Measurements from ENCODE around the gene SRGAP1.

The SRGAP1 gene

DNA sequence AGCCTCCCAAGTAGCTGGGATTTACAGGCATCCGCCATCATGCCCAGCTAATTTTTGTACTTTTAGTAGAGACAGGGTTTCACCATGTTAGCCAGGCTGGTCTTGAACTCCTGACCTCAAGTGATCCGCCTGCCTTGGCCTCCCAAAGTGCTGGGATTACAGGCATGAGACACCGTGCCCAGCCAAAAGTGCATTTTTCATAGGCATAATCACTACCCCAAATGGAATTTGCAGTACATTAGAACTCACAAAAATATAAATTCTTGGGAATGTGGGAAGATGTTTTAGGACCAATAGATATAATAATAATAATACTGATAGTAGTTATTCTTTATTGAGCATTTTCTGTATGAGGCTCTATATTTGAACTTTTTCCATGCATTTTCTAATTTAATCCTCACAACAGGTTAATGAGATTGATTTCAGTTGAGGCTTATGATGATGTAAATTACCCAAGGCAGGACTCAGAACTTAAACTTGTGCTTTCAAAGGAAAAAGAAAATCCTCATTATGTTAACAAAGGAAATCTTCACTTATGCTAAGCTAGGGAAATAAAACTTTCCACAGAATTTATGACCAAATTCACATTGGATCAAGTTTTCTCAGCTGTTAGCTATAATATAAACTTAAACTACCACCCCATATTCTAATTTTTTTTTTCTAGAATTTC is 121.6 kb downstream of the SRGAP1 start:
- TF ChIP-seq, protein P1, sequence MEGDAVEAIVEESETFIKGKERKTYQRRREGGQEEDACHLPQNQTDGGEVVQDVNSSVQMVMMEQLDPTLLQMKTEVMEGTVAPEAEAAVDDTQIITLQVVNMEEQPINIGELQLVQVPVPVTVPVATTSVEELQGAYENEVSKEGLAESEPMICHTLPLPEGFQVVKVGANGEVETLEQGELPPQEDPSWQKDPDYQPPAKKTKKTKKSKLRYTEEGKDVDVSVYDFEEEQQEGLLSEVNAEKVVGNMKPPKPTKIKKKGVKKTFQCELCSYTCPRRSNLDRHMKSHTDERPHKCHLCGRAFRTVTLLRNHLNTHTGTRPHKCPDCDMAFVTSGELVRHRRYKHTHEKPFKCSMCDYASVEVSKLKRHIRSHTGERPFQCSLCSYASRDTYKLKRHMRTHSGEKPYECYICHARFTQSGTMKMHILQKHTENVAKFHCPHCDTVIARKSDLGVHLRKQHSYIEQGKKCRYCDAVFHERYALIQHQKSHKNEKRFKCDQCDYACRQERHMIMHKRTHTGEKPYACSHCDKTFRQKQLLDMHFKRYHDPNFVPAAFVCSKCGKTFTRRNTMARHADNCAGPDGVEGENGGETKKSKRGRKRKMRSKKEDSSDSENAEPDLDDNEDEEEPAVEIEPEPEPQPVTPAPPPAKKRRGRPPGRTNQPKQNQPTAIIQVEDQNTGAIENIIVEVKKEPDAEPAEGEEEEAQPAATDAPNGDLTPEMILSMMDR (IDR thresholded peaks at IDR 0.05; ENCODE audit: low read depth, low read length), result no peak
- H3K4me3 ChIP-seq (ENCODE audit: low read depth, low read length), result no peak overlapping the region

DNA sequence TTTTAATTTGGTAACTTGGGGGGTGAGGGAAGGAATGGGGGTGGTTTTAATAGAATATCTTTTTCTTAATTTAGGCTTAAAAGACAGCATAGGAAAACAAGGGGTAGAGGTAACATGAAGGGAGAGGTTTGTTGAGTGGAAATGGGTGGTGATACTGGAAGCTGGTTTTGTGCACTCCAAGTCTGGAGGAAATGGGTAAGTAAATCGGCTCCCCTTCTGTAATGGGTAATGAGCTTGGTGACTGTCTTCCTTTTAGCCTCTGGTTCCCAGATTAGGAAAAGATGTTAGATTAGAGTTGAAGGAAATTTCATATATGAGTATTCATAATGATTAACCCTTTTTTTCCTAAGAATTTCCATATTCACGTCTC is 122.1 kb downstream of the SRGAP1 start:
- TF ChIP-seq, protein P1 (IDR thresholded peaks at IDR 0.05; ENCODE audit: low read depth, low read length), result no peak

DNA sequence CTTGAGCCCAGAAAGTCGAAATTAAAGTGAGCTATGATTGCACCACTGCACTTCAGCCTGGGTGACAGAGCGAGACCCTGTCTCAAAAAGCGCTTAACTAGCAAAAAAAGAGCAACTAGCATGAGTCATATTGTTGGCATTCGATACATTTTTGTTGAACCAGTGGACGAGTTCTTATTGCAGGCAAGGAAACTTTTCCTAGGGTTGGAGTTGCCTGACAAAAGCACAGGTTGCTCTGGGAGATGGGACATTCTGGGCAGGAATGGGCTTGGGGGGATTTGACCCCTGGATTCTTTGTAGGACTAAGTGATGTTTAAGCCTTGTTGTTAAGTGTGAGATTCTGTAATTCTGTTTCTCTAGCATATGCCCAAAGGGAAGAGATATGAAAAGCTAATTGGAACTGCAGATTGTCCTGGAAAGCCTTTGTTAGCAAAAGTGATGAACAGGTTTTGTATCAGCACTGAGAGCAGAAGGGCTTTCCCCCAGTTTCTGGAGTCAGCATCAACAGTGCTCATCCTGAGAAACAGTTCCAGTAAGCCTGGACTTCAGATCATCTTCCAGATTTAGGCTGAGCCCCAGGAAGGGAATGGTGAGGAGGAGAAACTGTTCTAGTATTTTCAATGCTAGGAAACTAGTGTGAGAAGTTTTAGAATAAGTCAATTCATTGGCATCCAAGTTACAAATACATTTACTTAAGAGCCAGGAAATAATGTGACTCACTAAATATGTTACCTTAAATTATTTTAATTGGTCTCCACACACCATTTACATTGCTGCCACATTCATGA is 123.1 kb downstream of the SRGAP1 start:
- no peak overlapping the region for H3K4me3 ChIP-seq (ENCODE audit: low read depth, low read length)

More for the DNA sequence above, 122.1 kb downstream of the SRGAP1 start:
- H3K4me3 ChIP-seq (ENCODE audit: low read depth, low read length), result no peak overlapping the region

DNA sequence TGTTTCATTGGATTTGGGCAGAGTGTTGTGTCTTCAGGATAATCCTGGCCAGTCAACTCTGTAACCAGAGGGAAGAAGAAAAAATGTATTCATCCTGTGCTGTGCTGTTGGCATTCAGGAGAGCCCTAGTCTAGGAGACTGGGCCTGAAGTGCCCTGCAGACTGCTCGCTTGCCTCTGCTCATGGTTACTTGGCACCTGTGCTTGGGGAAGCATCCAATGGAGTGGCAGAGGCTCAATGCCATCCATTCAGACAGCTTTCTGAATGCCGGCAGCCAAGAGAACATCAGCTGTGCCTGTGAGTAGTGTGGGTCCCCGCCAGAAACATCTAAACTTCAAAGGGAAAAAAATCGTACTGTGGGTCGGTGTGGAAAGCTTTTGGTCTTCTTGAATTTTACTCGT is 124.2 kb downstream of the SRGAP1 start:
- TF ChIP-seq, protein P1 (IDR thresholded peaks at IDR 0.05; ENCODE audit: low read depth, low read length), result no peak
- no peak overlapping the region for H3K4me3 ChIP-seq (ENCODE audit: low read depth, low read length)

More for the DNA sequence above, 123.1 kb downstream of the SRGAP1 start:
- TF ChIP-seq, protein P1 (IDR thresholded peaks at IDR 0.05; ENCODE audit: low read depth, low read length), result no peak

DNA sequence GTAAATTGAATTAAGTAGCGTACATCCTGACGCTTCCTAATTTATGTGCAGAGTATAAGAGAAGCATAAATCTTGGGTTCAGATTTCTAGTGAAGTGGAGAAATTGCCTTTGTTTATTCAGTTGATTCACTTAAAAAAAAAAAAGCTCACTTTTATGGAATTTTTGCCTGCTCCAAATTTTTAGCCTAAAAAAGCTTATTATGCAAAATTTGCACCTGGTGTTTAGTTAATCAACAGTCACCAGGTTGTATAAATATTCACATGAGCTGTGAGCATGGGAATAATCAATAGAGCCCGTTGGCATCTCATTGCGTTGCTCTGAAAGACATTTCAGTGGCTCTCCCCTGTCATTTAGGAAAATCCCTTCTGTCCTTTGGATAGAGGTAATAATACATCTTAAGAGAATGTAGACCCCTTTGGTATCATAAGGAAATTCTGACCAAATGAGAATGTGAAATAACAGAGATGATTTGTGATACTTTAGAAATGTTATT is 132.4 kb downstream of the SRGAP1 start:
- no peak overlapping the region for H3K4me3 ChIP-seq (ENCODE audit: low read depth, low read length)
- TF ChIP-seq, protein P1 (IDR thresholded peaks at IDR 0.05; ENCODE audit: low read depth, low read length), result no peak

DNA sequence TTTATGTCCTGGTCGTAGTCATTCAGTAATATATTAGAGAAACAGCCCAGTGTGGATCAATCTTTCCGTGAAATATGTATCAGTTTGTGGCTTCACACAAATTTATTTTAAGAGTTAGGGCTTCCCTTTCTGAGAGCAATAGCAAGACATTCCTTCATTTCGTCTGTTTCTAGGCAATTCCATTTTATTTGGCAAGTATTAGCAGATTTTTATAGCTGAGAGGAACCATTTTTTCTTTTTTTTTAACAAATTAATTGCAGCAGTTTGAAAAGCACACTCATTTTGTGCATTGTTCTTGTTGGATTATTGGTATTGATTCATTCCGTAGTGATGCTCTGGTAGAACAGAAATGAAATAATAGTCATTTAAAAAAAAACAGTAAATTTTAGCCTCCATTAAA is 132.9 kb downstream of the SRGAP1 start:
- H3K4me3 ChIP-seq (ENCODE audit: low read depth, low read length), result no peak overlapping the region
- TF ChIP-seq, protein P1 (IDR thresholded peaks at IDR 0.05; ENCODE audit: low read depth, low read length), result no peak

DNA sequence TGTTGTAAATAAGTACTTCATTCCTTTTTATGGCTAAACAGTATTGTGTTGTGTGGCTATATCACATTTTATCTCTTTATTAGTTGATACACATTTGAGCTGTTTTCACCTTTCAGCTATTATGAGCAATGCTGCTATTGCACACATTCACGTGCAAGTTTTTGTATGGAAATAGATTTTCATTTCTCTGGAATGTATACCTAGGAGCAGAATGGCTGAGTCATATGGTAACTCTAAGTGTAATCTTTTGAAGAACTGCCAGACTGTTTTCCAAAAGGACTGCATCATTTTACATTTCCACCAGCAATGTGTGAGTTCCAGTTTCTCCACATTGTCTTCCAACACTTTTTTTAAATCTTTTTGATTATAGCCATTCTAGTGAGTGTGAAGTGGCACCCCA is 134.0 kb downstream of the SRGAP1 start:
- TF ChIP-seq, protein P1 (IDR thresholded peaks at IDR 0.05; ENCODE audit: low read depth, low read length), result no peak
- no peak overlapping the region for H3K4me3 ChIP-seq (ENCODE audit: low read depth, low read length)

All from WI38 (cell line).